Stimulated activated naive CD4-positive, alpha-beta T cell treated with Interleukin-2 at 50 U/mL for 16 hours (primary cell): ENCODE measurements around the gene ODAD2.

Experiments
- DNase-seq: peaks from one replicate; lab custom pipeline; 2025; lab: John Stamatoyannopoulos, UW

Gene ODAD2

DNA sequence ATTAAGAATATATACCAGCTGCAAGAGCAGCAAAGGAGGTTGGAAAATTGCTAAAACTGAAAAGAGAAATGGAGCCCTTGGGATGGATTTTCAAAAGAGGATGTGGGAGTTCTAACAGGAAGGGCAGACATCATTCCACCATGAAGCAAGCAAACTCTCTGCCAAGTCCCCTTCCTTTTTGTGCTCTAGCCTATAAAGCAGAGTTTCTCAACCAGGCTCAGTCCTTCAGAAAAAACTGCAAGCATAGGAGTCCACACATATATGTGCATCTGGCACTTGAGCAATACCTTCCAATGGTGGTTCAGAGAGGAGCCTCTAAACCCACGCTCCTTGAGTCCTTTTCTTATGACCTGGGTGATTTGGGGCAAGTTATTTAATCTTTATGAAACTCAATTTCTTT, 154.7 kb downstream of the ODAD2 start:
- no peak for DNase-seq

DNA sequence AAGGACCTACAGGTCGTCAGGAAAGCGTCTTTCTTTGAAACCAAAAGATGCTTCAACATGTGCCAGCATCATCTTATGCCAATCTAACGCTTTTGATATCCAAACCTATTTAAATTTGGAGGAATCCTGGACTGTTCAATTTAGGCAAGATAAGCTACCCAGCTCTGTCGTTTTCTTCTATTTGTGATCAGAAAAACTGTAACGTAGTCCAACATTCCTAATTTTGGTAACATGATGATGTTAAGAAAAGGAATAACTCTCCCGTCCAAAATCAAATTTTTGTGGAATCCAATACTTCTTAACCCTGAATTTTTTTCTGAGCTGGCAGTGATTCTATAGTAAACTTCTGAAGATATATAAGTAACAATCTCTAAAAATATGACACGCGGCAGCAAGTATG, 160.0 kb downstream of the ODAD2 start:
- DNase-seq, result no peak

DNA sequence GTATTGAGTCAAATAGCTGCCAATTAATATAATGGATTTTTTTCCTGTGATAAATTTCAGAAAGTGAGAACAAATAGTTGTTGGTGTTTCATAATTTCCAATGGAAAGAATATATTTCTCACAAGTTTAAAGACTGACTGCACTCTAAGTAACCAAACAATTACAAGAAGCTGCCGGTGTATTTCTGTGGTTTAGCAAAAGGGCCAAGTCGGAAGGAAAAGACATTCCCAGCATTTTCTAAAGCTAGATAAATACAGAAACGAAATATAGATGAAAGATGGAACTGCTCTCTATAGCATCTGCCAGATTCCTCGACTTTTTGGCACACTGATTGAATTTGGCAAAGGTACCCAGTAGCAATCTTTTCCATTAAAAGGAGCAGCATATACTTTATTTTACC, 160.5 kb downstream of the ODAD2 start:
- no peak for DNase-seq

DNA sequence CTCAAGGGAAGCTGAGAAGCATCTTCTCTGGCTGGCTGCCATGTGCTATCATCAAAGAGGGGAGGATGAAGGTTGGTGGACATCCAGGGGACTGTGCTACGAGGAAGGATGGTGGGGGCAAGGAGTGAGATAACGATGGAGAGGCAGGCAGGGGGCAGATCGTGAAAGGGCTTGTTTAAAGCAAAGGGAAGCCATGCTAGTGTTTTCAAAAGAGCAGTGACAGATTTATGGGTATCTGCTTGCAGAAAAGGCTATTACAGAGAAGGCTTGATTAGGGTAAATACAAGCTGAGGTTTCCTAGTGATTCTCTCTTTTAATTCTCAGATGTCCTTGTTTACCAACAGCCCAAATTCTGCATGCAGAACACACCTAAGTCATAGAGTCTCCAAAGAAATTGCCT, 164.4 kb downstream of the ODAD2 start:
- DNase-seq, result no peak

DNA sequence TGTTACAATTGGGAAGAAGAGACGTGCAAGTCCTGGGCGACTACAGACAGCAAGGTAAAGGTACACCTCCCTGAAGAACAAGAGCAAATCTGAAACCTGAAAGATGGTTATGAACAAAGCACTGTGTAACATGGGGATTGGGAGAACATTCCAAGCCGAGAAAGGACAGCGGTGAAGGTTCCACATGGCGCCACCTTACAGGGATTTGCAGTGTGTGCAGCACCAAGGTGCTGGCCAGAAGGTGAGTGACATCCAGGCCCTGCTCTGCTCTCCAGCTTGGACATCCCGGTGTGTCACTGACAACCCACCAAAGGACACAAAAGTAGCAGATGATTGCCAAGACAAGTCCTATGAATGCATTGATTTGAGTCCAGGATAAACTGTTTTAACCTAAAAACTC, 165.1 kb downstream of the ODAD2 start:
- DNase-seq, result no peak

DNA sequence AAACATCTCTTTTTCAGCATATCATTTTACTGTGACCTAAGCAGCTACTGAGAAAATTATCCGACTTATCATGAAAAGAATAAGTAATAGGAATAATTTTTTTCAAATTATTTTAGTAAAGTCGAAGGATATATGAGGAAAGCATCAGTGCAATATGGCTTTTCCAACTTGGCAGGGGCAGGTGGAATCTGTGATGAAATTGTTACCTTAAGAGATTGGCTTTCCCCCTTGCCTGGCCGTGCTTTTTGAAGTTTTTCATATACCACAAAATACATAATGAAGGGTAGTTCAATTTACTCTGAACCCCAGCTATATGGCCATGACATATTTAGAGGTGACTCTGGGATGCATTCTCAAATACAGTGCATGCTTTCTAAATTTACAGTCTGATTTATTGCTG, 166.1 kb downstream of the ODAD2 start:
- DNase-seq, result no peak

DNA sequence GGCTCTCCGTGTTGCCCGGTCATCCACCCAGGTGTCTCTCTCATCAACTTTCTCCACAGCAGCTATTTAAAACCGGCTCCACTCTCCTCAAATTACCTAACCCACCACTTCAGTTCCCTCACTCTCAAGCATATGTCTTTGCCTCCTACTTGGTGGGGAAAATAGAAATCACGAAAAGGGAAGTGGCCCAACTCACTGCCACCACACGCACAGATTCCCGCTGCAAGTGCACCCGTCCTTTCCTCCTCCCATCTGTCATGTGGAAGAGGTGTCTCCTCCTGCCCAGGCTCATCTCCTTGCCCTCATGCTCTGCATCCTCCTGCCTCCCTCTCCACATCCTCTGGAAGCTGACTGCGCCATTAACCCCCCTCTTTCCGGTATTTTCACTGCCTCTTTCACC, 172.5 kb downstream of the ODAD2 start:
- DNase-seq, result no peak

DNA sequence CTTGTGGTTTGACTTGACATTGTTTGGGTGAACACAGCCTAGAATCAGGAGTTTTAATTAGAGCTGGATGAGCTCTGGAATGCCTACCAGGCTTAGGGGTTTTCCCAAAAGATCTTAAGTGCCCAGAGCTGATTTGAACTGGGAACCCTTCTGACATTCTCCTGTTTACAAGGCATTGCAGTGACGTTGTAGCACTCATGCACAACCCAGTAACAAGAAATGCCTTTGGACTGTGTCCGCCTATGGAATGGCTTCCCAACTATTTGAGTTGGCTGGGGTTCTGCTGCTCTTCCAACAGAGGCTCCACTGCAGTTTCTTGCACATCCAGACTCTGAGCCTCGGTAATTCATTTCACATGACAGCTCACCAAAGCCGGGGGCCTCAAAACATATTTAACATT, 176.6 kb downstream of the ODAD2 start:
- DNase-seq, result no peak

DNA sequence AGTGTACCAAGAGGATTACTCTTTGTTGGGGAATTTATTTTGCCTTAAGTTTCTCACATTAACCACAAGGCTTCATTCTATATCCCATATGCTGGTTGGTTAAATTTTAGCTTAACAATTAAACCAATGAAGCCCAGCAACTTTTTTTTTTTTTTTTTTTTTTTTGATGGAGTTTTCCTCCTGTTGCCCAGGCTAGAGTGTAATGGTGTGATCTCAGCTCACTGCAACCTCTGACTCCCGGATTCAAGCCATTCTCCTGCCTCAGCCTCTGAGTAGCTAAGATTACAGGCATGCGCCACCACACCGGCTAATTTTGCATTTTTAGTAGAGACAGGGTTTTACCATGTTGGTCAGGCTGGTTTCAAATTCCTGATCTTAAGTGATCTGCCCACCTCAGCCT, 178.2 kb downstream of the ODAD2 start:
- DNase-seq, result no peak

DNA sequence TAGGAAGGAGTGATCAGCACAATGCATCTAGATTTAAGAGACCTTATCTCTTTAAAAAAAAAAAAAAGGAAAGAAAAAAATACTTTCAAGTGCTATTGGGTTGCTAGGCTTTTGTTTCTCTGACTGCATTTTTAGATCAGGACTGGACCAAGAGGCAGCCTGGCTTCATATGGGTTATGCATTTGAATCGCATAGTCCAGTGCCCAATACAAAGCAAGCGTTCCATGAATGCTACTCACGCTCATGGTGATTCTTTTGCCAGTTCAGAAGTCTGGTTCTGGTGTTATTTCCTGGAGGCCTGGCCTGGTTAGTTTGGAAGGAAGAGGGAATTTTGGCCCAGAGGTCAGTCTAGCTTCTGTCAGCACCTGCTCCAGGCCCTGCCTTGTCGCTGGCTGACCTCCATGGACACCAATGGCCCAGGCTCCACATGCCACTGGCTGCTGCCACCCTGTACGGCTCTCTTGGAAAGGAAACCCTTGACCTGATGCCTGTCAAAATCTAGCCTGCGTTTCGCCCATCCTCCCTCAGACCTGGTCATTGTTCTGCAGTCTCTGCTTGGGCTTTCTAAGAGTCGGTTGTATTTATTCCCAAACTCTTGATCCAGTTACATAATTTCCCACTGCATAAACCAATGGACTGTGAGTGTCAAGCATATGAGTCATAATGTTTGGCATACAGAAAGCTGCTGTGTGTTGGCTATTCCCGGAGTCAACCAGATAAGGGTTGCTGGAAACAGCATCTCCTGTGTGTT, 178.9 kb downstream of the ODAD2 start:
- no peak for DNase-seq

DNA sequence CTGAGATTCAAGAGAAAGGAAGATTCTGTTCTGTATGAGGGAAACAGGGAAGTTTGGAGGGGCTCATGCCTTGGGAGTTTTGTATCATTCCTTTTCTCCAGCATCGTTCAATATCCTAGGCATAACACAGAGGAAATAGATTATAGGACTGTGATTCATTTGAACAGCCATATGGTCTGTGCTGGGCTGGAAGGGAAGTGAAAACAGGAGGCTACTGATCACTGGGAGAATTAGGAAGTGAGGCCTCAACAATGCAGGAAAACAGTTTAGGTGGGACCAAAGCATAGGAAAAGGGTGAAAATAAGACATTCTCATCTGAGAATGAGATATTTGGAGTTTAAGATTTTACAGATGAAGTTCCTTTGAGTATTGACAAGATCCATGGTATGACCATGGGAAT, 182.6 kb downstream of the ODAD2 start:
- DNase-seq, result no peak

DNA sequence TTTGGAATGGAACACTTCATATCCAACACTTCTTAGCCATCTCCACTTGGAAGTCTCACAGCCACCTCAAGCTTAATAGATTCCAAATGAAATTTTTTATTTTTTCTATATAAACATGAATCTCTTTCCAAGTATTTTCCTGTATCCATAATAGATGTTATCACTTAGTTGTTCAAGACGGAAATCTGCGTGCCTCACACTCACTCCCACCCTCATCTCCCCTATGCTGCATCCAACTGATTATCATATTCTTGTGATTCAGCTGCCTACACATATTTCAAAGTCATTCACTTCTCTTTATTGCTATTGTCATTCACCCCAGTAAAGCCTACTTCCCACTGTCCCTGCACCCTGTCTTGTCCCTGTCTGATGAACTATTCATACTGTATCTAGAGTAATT, 183.0 kb downstream of the ODAD2 start:
- DNase-seq, result no peak

DNA sequence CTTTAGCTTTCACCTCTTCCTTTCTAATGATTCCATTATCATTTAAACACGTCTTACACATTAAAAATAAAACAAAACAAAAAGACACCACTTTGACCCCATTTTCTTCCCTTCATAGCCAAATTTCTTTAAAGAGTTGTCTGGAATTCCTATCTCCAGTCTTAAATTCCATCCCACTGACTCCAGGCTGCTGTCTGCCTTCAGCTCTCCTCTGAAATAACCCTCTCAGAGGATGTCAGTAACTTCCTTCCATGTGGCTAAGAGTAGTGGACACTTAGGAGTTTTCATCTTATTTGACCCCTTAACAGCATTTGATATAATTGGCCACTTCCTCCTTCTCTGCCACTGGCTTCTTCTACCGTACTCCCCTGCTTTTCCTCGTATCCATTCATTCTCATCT, 183.6 kb downstream of the ODAD2 start:
- no peak for DNase-seq

DNA sequence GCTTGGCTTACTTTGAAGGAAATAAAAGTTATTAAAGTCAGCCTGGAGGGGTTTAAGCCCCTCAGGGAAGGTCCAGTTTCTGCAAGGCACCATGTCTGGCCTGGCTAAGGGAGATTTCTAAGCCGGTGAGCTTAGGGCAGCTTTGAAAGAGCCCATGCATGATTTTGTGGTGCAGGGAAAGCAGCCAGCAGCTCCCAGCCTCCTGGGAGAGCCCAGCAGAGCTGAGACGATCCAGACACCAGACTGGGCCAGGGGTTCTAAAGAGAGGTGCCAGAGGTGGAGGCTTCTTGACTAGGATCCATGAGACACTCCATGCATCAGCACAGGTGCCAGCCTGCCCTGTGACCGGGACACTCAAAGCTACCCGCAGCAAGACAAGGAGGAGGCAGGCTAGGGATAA, 193.7 kb downstream of the ODAD2 start:
- no peak for DNase-seq

DNA sequence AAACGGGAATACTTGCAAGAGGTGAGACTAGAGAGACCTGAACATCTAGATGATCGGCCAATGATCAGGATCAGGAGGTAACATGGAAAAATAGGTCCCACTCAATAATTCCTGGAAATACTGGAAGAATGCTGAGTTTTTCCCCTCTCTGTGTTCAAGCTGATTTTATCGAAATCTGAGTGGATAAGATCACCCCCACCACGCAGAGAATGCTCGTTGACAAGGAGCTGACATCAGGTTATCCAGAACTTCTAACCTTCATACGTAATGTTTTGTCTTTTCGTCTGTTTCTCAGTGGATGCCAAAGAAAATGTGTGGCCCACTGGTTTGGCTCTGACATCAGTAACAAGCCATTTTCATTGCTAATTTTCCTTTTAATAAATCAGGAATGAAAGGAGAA, 194.7 kb downstream of the ODAD2 start:
- no peak for DNase-seq

DNA sequence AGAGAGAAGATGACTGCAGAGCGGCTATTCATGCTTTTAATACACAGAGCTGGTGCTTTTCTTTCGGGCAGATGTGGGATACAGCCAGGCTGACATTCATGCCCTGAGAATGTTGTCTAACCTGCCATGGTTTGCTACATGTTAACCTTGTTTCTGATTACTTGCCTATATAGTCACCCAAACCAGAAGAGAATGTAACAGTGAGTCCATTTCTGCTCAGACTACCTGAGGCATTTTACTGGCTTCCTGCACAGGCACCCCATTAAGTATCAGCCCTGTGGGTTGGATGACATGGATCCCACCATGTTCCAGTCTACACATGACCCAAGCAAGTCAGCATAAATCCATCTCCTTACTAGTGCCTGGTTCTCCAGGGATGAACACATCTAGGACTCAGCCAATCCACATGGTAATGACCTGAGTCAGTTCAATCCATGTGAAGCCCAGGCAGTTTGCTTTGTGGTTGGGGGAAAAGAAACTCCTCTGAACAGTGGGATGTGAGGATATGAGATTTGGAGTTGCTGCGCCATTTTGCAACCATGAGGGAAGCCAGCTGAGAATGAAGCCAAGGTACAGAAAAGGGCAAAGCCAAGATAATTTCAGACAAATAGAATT, 197.6 kb downstream of the ODAD2 start:
- no peak for DNase-seq

DNA sequence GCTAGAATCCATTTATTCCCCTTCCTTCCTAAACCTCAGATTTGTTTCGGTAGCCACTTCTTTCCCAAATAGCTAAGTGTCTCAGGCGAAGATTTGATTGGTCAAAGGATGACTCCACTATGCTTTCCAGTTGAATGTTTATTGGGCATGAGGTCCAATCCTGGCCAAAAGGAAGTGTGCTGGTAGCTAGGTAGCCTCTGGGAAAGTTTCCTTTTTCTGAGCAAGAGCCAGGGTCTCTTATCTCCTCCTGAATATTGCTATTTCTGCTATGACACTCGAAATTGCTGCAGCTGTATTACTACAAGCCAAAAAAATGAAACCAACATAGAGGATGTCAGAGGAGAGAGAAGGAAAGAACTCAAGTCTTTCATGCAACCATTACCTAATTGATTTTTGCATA, 199.8 kb downstream of the ODAD2 start:
- DNase-seq, result no peak

DNA sequence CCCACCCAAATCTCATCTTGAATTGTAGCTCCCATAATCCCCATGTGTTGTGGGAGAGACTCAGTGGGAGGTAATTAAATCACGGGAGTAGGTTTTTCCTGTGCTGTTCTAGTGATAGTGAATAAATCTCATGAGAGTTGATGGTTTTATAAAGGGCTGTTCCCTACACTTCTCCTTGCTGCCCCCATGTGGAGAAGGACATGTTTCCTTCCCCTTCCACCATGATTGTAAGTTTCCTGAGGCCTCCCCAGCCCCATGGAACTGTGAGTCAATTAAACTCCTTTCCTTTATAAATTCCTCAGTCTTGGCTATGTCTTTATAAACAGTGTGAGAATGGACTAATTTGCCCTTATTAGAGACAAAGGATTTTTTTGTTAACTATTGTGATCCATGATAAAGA, 204.7 kb downstream of the ODAD2 start:
- DNase-seq, result no peak

DNA sequence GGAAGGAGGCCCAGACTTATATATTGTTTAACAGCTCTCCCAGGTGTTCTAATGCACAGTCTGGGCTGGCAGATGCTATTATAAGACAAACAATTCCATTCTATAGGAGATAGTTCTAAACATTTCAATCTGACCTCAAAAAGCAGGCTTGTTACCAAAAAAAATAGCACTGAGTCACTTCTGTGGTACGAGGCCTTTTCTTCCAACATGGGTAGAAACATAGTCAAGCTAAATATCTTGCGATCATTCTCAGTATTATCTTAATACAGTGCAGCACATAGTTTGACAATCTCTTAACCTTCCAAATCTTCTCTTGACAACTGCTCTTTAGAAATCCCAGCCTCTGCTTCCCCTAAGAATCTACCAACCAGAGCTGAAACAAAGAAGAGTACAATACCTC, 206.7 kb downstream of the ODAD2 start:
- no peak for DNase-seq

DNA sequence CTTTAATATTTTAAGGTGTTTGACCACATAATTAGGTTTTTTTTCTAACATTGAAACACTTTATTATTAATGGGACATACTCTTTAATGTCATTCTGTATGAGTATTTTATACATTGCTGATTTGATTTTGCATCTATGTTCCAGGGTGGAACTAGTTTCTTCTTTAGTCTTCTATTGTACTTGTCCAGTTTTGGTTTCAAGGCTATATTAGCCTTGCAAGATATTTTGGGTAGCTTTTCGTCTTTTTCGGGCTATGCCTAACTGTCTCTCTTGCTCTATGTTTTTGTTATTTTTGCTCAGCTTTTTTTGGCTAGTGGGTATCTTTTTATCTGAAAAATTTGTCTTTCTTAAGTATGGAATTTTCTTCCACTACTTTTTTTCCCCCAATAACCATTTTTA, 214.6 kb downstream of the ODAD2 start:
- no peak for DNase-seq

DNA sequence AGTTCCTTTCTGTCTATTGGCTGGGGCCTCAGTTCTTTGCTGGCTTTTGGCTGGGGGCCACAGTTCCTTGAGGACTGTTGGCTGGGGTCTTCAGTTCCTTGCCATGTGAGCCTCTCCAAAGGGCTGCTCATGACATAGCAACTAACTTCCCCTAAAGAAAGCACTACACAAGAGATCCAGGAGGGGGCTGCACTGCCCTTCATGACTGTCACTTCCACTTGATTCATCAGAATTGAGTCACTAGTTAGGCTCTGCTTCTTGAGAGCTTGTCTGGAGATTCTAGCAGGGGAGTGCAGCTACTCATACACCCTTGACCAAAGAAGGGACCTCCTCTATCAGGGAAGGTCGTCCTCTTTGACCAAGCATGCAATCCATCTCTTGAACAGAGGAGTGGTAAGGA, 215.2 kb downstream of the ODAD2 start:
- no peak for DNase-seq

DNA sequence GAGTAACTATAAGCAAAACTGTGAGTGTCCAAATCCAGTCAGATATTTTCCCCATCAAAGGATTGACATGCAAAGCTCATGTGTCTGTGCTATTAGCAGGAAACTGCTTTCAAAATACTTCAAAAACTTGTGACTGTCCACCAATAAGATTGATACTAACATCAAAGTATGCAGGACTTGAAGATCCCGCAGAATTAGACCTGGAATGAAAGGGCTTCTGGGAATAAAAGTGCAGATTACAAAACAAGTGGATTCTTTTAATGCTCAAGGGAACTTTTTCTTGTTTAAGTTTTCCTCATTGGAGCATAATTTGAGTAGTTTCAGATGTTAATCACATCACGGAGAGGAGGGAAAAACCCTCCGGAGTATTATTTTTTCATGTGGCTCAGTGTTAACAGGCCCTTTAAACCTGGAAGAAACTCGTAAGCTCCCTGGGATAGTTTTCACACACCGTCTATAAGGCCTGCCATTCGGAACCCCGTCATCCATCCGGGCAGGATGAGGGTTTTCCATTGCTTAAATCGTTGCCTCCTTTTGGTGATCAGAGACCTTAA, 219.3 kb downstream of the ODAD2 start:
- no peak for DNase-seq

DNA sequence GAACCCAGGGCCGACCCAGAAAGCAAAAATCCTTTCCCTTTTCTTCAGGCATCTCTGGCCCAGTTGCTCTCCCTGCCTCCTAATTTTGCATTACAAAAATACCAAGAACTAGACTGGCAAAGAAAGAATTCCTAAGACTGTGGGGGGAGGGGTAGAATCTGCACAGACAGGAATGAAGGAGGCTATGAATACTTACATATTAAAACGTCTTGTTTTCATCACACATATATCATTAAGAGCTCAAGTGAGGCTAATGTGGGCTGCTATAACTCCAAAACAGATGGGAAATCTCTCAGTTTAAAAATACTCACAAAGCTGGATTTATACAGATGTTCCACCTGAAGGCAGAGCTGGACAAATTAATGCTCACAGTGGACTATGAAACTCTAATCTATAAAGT, 224.0 kb downstream of the ODAD2 start:
- no peak for DNase-seq

DNA sequence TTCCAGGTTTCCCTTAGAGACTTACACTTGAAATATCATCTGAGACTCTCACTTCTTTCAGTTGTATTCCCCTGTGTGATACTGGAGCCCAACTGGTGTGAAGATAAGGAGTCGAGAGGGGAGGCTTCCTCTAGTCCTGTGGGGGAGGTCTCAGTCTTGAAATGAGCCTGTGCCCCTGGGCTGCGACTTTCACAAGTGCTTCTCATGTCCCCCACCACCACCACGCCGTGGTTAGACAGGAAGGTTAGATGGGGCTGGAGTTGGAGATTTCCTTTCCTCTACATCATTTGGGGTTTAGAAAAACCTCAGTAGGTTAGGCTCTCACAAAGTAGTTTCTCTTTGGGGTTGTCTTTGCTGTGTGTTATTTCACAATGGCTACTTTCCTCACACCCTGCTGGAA, 227.6 kb downstream of the ODAD2 start:
- no peak for DNase-seq
